A673 (cell line): ENCODE data around the gene ARNT2.

Source experiments
- CTCF ChIP-seq: fragments of 300-800, 200-600 bp; sonication (generic); conservative IDR thresholded peaks from 2 replicates; pipeline ENCODE4 v1.5.1; 2017; ENCODE audit warnings: low read depth, mild to moderate bottlenecking, antibody characterized with exemption, low read length, moderate library complexity, mixed read lengths
- EZH2 ChIP-seq: fragments of 200-600 bp; sonication (generic); IDR thresholded peaks from 2 replicates; pipeline ENCODE4 v1.6.1; 2017; ENCODE audit warnings: borderline replicate concordance, low read depth, mild to moderate bottlenecking, mixed read lengths, antibody characterized with exemption, low read length; ENCODE audit not compliant: poor library complexity, severe bottlenecking

DNA sequence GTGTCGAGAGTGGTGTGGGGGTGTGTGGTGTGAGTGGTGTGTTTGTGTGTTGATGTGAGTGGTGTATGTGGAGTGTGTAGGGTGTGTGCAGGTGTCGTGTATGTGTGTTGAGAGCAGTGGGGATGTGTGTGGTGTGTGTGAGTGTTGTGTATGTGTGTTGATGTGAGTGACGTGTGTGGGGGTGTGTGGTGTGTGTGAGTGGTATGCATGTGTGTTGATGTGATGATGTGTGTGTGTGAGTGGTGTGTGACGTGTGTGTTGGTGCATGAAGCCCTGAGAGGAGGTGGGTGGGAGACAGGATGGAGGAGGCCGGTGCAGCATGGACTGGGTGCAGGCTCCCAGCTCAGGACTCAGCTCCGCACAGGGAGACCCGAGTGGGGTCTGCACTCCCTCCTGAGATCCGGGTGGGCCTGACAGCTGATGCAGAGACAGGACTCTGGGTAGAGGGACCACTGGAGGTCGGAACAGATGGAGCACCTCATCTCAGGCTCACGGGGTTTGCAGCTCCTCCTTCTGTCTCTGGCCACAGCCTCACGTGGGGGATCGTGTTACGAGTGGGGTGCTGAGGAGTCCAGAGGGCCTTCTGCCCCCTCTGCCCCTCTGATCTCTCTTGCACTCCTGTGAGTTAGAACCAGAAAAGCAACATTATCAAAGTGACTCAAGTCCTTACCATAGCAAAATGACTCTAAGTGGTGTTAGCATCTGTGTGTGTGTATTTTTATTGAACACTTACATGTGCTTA is 41.3 kb downstream of the ARNT2 start:
- TF ChIP-seq CTCF, result no peak
- TF ChIP-seq EZH2, result no peak
